WTC11 (cell line): ENCODE results near the gene RERG. TPM values are rescaled to one million over a fixed set of nuclear protein-coding genes. Genes with fewer than 3 reads are reported as not detected.

Experiments
- ATAC-seq: fragments of 200-7000 bp; cut with Tn5 transposase; 2 replicates; pipeline ENCODE4 v1.10.0; 2021; ENCODE audit warnings: mild to moderate bottlenecking, moderate library complexity
- CTCF ChIA-PET: fragments of 300-600 bp; sonication (Branson Sonifier 250); formaldehyde crosslinking; loops from one replicate; lab custom pipeline; 2021; ENCODE audit warnings: antibody characterized with exemption; lab: Charles Lee
- POLR2A ChIA-PET: fragments of 350-600 bp; sonication (Branson Sonifier 250); formaldehyde crosslinking; loops from one replicate; lab custom pipeline; 2021; ENCODE audit warnings: antibody characterized with exemption; lab: Charles Lee
- DNase-seq: peaks from one replicate; pipeline ENCODE4 v3.0.0; 2021; ENCODE audit warnings: low spot score
- H3K27ac Mint-ChIP-seq: 2 replicates; pipeline ENCODE4 v1.8.0; 2021; ENCODE audit warnings: mixed read lengths
- H3K27me3 Mint-ChIP-seq: 2 replicates; pipeline ENCODE4 v1.8.0; 2021; ENCODE audit warnings: low read depth, mild to moderate bottlenecking, moderate library complexity, mixed read lengths
- H3K36me3 Mint-ChIP-seq: 2 replicates; pipeline ENCODE4 v1.8.0; 2021; ENCODE audit warnings: mixed read lengths
- H3K4me1 Mint-ChIP-seq: 2 replicates; pipeline ENCODE4 v1.8.0; 2022; ENCODE audit warnings: mixed read lengths
- H3K4me3 Mint-ChIP-seq: 2 replicates; pipeline ENCODE4 v1.8.0; 2021; ENCODE audit warnings: mild to moderate bottlenecking, moderate library complexity, mixed read lengths
- H3K9me3 Mint-ChIP-seq: 2 replicates; pipeline ENCODE4 v1.8.0; 2021; ENCODE audit warnings: mixed read lengths
- CDX4 ChIP-seq: fragments of 250-450 bp; sonication (Bioruptor Pico); IDR thresholded peaks from 2 replicates; pipeline ENCODE4 v1.9.0; 2021; ENCODE audit warnings: moderate library complexity, mild to moderate bottlenecking, inconsistent platforms, borderline replicate concordance
- CREB1 ChIP-seq: sonication (generic); formaldehyde crosslinking; IDR thresholded peaks from 2 replicates; pipeline ENCODE4 v1.8.0; 2023; ENCODE audit warnings: mild to moderate bottlenecking, missing genetic modification reagents
- ELF4 ChIP-seq: sonication (generic); formaldehyde crosslinking; IDR thresholded peaks from 2 replicates; pipeline ENCODE4 v1.8.1; 2022; ENCODE audit warnings: low read depth, mild to moderate bottlenecking, moderate library complexity, missing genetic modification reagents
- ESRRA ChIP-seq: sonication (generic); formaldehyde crosslinking; IDR thresholded peaks from 2 replicates; pipeline ENCODE4 v1.8.1; 2022; ENCODE audit warnings: mild to moderate bottlenecking, missing genetic modification reagents, borderline replicate concordance
- GABPB1 ChIP-seq: sonication (generic); formaldehyde crosslinking; IDR thresholded peaks from 2 replicates; pipeline ENCODE4 v1.8.1; 2023; ENCODE audit warnings: mild to moderate bottlenecking, missing genetic modification reagents
- HMGA2 ChIP-seq: fragments of 250-450 bp; sonication (Bioruptor Pico); IDR thresholded peaks from 2 replicates; pipeline ENCODE4 v1.4.0; 2021; ENCODE audit warnings: mild to moderate bottlenecking, moderate library complexity
- MYBL2 ChIP-seq: sonication (generic); formaldehyde crosslinking; IDR thresholded peaks from 2 replicates; pipeline ENCODE4 v1.8.1; 2023; ENCODE audit warnings: mild to moderate bottlenecking, moderate library complexity, missing genetic modification reagents
- RELA ChIP-seq: sonication (generic); formaldehyde crosslinking; IDR thresholded peaks from 2 replicates; pipeline ENCODE4 v1.8.1; 2022; ENCODE audit warnings: missing genetic modification reagents, mild to moderate bottlenecking, borderline replicate concordance
- SMAD4 ChIP-seq: sonication (generic); formaldehyde crosslinking; IDR thresholded peaks from 2 replicates; pipeline ENCODE4 v1.8.0; 2022; ENCODE audit warnings: mild to moderate bottlenecking, missing genetic modification reagents
- ZNF138 ChIP-seq: sonication (generic); formaldehyde crosslinking; conservative IDR thresholded peaks from 2 replicates; pipeline ENCODE4 v1.8.1; 2022; ENCODE audit warnings: mild to moderate bottlenecking, moderate library complexity, missing genetic modification reagents
- ZNF219 ChIP-seq: sonication (generic); formaldehyde crosslinking; IDR thresholded peaks from 2 replicates; pipeline ENCODE4 v1.8.0; 2023; ENCODE audit warnings: missing genetic modification reagents, mild to moderate bottlenecking, borderline replicate concordance
- ZNF263 ChIP-seq: sonication (generic); formaldehyde crosslinking; IDR thresholded peaks from 2 replicates; pipeline ENCODE4 v1.8.1; 2022; ENCODE audit warnings: low read depth, mild to moderate bottlenecking, moderate library complexity, missing genetic modification reagents
- ZNF281 ChIP-seq: sonication (generic); formaldehyde crosslinking; IDR thresholded peaks from 2 replicates; pipeline ENCODE4 v1.8.0; 2023; ENCODE audit warnings: mild to moderate bottlenecking, missing genetic modification reagents
- ZNF396 ChIP-seq: fragments of 250-450 bp; sonication (Bioruptor Pico); IDR thresholded peaks from 2 replicates; pipeline ENCODE4 v1.8.0; 2021; ENCODE audit warnings: mild to moderate bottlenecking, moderate library complexity, borderline replicate concordance
- ZNF416 ChIP-seq: fragments of 250-450 bp; sonication (Bioruptor Pico); IDR thresholded peaks from 2 replicates; pipeline ENCODE4 v1.9.0; 2021; ENCODE audit warnings: mild to moderate bottlenecking, inconsistent platforms
- total RNA-seq: library from RNA; stranded (reverse); gene quantifications from 3 replicates; pipeline ENCODE4 v1.2.3, GENCODE V29; 2021
- TF ChIP-seq, protein P1 (sequence below): sonication (generic); formaldehyde crosslinking; IDR thresholded peaks from 2 replicates; pipeline ENCODE4 v1.8.1; 2022; ENCODE audit warnings: mild to moderate bottlenecking, missing genetic modification reagents, moderate library complexity, borderline replicate concordance
- TF ChIP-seq, protein P2 (sequence below): sonication (generic); formaldehyde crosslinking; IDR thresholded peaks from 2 replicates; pipeline ENCODE4 v1.8.0; 2022; ENCODE audit warnings: missing genetic modification reagents
- TF ChIP-seq, protein P3 (sequence below): sonication (generic); formaldehyde crosslinking; IDR thresholded peaks from 2 replicates; pipeline ENCODE4 v1.8.0; 2023; ENCODE audit warnings: missing genetic modification reagents, mild to moderate bottlenecking, borderline replicate concordance

The RERG gene
- total RNA-seq, 1 experiment from 2014 or later, result 0.28 TPM

DNA sequence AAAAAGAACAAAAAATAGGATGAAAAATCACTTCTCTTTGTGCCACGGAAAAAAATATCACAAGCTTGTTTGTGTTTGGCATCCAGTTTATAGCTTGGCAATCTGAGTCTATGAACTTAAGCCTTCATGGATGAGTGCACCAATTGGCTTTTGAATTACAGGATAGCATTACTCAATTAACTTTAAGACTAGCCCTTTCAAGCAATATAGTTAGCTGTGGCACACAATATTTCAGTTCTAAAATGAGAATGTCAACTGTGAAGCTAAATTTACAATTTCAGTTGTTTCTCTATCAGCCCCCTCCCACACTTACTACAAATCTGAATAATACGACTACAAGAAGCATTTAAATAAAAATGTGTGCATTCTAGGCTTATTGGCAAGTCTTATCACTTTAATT, 8.3 kb downstream of the RERG start:
- Mint-ChIP-seq H3K4me1 (no peaks in the 10 kb centered on the region), H3K27ac (no peak overlapping the region), H3K9me3 (no peaks in the 10 kb centered on the region)

GRCh38 chr12:15209782-15210181, 11.4 kb downstream of the RERG start:
- POLR2A ChIA-PET, result no interaction called here
- no peak for DNase-seq
- no peak overlapping the region for H3K4me3 Mint-ChIP-seq
- no peak for TF ChIP-seq ZNF281
- no peak for TF ChIP-seq ZNF263 (CRISPR knock-in tag)
- no peak for TF ChIP-seq ZNF138
- TF ChIP-seq, all 79 proteins: peak for 0
- H3K36me3 Mint-ChIP-seq, result no peaks in the 10 kb centered on the region
- no peaks in the 10 kb centered on the region for H3K27me3 Mint-ChIP-seq
- H3K27ac Mint-ChIP-seq, result no peak overlapping the region
- no peaks in the 10 kb centered on the region for H3K9me3 Mint-ChIP-seq
- ATAC-seq, result no peak
- peaks cover 27% of the 10 kb centered on the region for H3K4me1 Mint-ChIP-seq
- CTCF ChIA-PET, result interaction anchor here (1.0 kb wide), 1 partner anchor 11 kb away, joined by 5 read pairs; the partner anchor contains the start of gene RERG

More for the DNA sequence above, 8.3 kb downstream of the RERG start:
- ATAC-seq, result no peak
- TF ChIP-seq MYBL2 (CRISPR knock-in tag) (no peak), ZNF396 (CRISPR knock-in tag) (no peak), RELA (CRISPR knock-in tag) (no peak), ELF4 (CRISPR knock-in tag) (no peak), ESRRA (CRISPR knock-in tag) (no peak), HMGA2 (no peak), CREB1 (CRISPR knock-in tag) (no peak), ZNF219 (CRISPR knock-in tag) (no peak)
- TF ChIP-seq, protein P1, sequence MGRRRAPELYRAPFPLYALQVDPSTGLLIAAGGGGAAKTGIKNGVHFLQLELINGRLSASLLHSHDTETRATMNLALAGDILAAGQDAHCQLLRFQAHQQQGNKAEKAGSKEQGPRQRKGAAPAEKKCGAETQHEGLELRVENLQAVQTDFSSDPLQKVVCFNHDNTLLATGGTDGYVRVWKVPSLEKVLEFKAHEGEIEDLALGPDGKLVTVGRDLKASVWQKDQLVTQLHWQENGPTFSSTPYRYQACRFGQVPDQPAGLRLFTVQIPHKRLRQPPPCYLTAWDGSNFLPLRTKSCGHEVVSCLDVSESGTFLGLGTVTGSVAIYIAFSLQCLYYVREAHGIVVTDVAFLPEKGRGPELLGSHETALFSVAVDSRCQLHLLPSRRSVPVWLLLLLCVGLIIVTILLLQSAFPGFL (CRISPR knock-in tag), result no peak
- TF ChIP-seq, protein P2, sequence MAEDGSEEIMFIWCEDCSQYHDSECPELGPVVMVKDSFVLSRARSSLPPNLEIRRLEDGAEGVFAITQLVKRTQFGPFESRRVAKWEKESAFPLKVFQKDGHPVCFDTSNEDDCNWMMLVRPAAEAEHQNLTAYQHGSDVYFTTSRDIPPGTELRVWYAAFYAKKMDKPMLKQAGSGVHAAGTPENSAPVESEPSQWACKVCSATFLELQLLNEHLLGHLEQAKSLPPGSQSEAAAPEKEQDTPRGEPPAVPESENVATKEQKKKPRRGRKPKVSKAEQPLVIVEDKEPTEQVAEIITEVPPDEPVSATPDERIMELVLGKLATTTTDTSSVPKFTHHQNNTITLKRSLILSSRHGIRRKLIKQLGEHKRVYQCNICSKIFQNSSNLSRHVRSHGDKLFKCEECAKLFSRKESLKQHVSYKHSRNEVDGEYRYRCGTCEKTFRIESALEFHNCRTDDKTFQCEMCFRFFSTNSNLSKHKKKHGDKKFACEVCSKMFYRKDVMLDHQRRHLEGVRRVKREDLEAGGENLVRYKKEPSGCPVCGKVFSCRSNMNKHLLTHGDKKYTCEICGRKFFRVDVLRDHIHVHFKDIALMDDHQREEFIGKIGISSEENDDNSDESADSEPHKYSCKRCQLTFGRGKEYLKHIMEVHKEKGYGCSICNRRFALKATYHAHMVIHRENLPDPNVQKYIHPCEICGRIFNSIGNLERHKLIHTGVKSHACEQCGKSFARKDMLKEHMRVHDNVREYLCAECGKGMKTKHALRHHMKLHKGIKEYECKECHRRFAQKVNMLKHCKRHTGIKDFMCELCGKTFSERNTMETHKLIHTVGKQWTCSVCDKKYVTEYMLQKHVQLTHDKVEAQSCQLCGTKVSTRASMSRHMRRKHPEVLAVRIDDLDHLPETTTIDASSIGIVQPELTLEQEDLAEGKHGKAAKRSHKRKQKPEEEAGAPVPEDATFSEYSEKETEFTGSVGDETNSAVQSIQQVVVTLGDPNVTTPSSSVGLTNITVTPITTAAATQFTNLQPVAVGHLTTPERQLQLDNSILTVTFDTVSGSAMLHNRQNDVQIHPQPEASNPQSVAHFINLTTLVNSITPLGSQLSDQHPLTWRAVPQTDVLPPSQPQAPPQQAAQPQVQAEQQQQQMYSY (CRISPR knock-in tag), result no peak
- DNase-seq, result no peak
- Mint-ChIP-seq H3K27me3 (no peaks in the 10 kb centered on the region; the same call in 1 of the 2 replicates), H3K4me3 (no peak overlapping the region), H3K36me3 (no peaks in the 10 kb centered on the region)
- POLR2A ChIA-PET, result no interaction called here
- CTCF ChIA-PET, result interaction anchor here (1.2 to 1.9 kb wide), 2 partner anchors 9 to 14 kb away, joined by 4 to 11 read pairs; partner anchors contain the start of gene RERG

DNA sequence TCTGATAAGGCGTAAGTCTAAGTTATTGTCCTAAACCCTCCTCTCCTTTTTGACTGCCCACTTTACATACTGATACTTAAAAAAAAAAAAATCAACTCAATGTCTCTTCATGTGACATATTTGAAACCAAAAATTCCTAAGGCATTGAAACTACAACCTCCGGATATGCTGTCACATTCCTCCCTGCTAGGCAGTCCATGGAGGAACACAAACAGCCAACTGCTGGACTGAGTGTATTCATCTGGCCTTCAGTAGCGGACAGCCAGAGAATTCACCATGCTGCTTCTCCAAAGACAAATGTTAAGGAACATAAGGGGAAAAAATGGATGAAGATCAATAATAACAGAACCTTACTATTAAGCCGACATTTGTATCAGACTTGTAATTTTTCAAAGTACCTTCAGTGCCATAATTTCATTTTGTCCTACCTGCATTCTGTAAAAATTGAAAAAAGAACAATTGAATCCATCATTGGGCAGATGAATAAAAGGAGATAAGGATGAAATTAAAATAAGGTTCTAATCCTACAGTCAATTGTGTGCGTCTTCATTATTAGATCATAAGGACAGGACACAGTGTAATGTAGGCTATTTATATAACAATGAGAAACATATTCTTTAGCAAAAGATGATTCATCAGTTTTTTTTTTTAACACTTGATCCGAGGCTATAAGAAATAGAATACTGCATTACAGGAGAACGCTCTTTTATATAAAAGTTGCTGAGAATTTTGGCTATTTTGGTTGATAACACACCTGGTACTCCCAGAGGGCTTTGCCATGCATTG, 12.2 kb downstream of the RERG start:
- DNase-seq, result no peak
- H3K4me3 Mint-ChIP-seq, result no peak overlapping the region
- no peak overlapping the region for H3K27ac Mint-ChIP-seq
- H3K9me3 Mint-ChIP-seq, result no peaks in the 10 kb centered on the region
- H3K36me3 Mint-ChIP-seq, result no peaks in the 10 kb centered on the region
- CTCF ChIA-PET, result interaction anchor here (1.0 to 5.0 kb wide), 2 partner anchors 12 kb away, joined by 5 to 32 read pairs; partner anchors contain the start of gene RERG
- no peaks in the 10 kb centered on the region for H3K27me3 Mint-ChIP-seq
- ATAC-seq, result no peak
- POLR2A ChIA-PET, result no interaction called here
- peaks cover 27% of the 10 kb centered on the region for H3K4me1 Mint-ChIP-seq
- TF ChIP-seq GABPB1 (CRISPR knock-in tag) (no peak), CDX4 (CRISPR knock-in tag) (no peak), ZNF263 (CRISPR knock-in tag) (no peak), SMAD4 (CRISPR knock-in tag) (no peak), ZNF416 (CRISPR knock-in tag) (no peak)
- TF ChIP-seq, protein P3, sequence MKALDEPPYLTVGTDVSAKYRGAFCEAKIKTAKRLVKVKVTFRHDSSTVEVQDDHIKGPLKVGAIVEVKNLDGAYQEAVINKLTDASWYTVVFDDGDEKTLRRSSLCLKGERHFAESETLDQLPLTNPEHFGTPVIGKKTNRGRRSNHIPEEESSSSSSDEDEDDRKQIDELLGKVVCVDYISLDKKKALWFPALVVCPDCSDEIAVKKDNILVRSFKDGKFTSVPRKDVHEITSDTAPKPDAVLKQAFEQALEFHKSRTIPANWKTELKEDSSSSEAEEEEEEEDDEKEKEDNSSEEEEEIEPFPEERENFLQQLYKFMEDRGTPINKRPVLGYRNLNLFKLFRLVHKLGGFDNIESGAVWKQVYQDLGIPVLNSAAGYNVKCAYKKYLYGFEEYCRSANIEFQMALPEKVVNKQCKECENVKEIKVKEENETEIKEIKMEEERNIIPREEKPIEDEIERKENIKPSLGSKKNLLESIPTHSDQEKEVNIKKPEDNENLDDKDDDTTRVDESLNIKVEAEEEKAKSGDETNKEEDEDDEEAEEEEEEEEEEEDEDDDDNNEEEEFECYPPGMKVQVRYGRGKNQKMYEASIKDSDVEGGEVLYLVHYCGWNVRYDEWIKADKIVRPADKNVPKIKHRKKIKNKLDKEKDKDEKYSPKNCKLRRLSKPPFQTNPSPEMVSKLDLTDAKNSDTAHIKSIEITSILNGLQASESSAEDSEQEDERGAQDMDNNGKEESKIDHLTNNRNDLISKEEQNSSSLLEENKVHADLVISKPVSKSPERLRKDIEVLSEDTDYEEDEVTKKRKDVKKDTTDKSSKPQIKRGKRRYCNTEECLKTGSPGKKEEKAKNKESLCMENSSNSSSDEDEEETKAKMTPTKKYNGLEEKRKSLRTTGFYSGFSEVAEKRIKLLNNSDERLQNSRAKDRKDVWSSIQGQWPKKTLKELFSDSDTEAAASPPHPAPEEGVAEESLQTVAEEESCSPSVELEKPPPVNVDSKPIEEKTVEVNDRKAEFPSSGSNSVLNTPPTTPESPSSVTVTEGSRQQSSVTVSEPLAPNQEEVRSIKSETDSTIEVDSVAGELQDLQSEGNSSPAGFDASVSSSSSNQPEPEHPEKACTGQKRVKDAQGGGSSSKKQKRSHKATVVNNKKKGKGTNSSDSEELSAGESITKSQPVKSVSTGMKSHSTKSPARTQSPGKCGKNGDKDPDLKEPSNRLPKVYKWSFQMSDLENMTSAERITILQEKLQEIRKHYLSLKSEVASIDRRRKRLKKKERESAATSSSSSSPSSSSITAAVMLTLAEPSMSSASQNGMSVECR, result no peak
